Ramos (cell line): ENCODE measurements around the gene ATXN2.

Experiments
- in situ Hi-C: fragments of 300-500 bp; cut with MboI; formaldehyde crosslinking; loops from one replicate; pipeline ENCODE4 v1.14.3; 2022; ENCODE audit warnings: low sequenced_read_pairs; ENCODE audit not compliant: unreplicated experiment

ATXN2 gene

DNA sequence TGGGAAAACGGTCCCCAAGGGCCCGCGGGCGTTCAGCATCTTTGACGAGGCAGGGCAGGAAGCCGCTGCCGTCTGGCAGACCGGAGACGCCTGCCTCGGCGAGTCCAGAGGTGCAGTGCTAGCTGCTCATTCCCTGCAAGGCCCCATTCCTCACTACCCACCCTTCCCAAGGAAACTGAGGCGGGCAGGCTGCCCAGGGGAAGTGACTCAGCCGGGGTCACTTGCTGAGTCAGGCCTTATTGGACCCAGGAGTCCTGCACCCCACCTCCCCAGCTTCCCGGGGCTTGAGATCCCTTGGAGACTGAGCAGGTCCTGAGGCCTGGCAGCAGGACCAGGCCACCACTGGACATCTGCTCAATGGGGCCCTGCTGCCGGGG, 189.7 kb downstream of the ATXN2 start:
- in situ Hi-C loops = no loop called here

DNA sequence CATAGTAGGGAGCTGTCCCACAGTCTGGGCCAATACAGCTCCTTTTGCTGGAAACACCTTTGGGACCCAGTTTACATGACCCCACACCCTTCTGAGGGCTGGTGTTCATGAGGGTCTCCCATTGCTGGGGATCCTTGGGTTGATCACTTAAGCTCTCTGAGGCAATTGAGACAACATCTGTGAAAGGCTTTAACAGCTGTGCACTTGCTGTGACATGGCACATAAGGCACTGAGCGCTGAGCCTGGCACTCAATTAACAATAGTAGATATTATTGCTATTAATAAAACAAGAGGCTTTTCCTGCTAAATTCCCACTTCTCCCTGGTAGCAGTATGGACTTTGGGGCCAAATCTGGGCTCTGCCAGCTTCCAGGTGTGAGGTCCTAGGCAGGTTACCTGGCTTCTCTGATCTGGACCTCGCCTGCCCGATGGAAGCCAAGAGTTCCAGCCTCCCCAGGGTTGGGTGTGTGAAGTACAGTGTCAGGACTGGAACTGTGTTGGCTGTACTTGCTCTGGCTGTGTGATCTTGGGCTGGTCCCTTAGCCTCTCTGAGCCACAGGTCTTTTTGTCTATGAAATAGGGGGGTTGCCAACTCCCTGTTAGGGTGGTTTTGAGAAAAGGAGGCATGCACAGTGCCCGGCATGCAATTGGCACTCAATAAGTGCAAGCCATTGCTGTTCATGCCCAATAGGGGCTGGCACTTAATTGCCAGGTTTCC, 190.3 kb downstream of the ATXN2 start:
- in situ Hi-C loops = no loop called here

DNA sequence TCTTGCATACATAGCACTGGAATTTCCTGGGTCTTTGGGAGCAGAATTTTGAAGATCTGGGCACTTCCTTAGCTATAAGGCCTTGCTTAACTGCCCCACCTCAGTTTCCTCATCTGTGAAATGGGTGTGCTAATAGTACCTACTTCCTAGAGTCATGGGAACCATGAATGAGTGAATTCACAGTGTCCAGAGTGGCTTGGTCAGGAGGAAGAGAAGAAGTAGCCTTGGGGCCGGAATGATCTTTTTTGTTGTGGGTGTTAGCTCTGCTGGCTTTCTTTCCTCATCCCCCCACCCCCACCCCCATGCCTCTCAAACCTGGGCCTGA, 191.0 kb downstream of the ATXN2 start:
- in situ Hi-C loops = no loop called here

DNA sequence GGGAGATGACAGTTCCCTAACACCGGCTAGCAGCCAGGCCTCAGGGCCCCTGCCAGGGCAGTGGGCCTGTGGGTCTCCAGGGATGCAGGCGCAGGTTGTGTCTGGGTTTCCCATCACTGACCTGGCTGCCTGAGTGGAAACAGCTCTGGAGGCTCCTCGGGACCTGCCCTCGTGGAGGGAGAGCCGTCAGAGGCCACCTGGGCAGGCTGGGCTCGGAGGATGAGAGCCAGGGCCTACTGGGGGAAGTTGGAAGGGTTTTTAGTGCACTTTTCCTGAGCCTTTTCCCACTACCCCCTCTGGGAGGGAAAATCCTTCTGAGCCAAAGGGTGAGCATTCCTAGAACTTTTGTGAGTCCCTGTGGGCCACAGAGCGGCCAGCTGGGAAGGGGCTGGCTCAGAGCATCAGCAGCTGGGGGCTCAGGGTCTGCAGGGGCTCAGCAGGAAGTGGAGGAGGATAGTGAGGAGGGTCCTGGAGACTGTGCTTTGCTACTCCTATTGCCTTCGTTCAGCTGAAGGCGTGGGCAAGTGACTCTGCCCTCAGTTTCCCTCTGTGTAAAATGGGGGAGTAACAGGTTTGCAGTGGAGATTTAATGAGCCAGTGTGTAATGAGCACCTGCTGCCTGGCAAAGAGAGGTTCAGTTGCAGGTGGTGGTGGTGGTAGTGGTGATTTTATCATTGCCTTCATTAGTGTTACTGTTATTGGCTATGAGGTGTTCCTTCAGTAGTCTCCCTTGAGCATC, 191.6 kb downstream of the ATXN2 start:
- in situ Hi-C loops = no loop called here

DNA sequence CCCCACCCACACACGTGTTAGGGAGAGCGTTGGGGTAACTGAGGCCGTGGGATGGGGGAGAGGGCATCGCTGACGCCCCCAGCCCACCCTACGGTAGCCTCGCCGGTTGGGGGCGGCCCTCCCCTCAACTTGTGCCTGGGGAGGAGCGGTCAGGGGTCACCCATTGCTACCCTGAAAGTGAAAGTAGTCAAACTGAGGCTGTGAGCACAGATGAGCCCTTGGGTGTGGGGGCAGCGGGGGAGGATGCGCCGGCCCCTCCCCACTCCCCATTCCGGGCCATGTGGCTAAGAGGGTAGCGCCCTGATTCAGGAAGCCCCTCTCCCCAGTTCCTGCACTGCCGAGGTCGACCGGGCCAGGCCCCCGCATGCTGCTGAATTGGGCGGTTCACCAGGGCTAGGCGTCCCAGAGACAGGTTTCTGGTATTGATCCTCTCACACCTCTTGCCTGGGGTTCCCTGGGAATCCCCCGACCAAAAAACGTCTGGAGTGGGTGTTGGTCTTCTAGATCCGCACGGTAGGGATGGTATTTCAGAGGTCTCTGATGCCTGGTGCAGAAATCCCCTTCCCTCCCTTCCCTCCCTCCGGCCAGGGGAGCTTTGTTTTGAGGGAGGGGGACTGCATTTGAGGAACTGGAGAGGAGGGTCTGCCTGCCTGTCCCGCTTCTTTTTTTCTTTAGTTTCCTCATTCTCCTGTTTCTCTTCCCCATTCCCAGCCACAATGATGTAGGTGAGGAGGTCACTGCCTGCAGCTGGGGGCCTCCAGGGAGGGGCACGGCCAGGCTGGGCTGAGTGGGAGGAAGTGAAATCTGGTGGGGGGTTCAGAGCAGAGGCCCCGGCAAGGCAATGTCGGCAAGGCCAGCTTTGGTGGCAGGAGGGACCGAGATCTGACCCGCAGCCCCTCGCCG, 192.4 kb downstream of the ATXN2 start:
- in situ Hi-C loops = no loop called here

DNA sequence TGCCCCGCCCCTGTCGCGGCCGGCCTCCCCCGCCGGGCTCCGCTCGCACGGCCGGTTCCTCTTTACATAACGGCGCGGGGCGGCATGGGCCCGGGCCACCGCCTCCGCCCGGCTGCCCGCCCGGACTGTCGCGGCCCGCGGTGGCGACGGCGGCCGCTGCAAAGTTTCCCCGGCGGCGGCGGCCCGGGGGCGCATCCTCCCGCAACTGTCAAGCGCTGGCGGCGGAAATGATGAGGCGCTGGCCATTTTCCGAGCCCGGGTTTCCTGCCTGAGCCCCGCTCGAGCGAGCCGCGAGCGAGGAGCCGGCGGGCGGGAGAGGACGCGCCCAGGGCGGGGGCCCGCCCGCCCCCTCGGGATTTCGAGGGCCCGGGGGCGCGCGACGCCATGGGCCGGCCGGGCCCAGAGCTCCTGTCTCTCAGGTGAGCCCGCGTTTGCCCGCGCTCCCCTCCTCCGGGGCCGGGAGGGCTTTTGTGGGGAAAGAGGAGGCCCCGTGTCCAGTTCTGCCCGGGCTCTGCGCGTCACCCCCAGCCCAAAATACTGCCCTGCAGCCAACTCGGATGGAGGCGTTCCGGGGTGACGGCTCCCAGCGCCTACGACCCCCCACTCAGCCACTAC, 193.1 kb downstream of the ATXN2 start, which contains the start of gene SH2B3:
Gene SH2B3 (plus strand): TSS at position 65 of the 615 bp plus-strand sequence. CDS start 12,223 bp downstream, outside the sequence.
- in situ Hi-C loops = no loop called here

DNA sequence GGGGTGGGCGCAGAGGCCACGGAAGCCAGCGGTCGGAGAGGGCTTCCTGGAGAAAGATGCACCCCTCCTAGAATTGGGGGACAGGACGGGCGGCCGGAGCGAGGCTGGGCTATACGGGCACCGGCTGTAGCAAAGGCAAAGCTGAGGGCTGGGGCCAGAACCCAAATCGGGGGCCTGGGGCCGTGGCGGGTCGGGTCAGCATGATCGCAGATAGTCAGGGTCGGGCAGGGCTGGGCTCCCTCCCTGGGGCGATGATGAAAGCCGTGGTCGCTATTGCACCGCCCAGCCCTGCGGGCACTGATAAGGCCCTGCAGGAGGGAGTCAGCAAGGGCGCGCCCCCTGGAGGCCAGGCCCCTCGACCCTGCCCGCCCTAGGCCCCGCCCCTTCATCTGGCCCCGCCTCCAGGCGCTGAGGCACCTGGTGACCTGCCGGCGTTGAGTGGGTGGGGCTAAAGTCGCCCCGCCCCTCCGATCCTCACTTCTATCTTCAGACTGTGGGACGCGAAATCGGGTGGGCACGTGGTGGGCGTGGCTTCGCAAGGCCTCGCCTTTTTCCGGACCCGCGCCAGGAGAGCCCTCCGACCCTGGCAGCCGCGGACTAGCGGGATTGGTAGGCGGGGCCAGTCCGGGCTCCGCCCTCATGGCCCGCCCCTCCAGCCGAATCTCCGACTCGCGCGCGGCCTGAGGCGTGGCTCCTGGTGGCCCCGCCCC, 193.8 kb downstream of the ATXN2 start:
- in situ Hi-C loops = no loop called here

DNA sequence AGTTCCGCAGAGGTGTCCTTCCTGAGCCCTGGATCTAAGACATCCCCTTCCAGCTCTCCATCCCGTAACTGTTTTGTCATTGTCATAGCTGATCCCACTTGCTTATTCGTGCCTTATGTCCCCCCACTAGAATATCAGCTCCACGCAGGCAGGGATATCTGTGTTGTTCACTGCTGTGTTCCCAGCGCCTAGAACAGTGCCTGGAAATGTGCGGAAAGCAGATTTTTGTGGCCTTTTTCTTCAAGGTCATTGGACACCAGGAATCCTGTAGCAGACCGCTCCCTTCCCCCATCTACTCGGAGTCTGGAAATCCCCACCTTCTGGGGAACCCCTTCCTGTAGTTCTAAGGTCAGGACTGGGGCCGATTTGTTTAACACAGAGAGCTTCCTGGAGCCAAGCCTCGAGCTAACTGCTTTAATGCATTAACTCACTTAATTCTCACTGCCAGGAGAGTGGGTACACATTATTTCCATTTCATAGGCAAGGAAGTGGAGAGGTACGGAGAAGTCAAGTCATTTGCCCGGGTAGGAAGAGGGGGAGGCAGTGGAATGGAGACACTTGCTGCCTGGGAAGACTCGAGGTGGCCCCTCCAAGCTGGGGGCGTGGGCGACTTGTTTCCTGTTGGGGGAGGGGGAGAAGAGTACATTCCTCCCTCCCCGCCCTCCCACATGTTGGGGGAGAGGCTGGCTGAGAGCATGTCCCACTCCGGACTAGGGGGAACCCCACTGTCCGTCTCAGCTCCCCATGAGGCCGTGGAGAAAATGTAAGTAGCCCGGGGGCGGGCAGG, 194.6 kb downstream of the ATXN2 start:
- in situ Hi-C loops = loop anchor here (5.0 kb wide), 1 partner anchor 43 kb away; no protein-coding TSS in a partner anchor

DNA sequence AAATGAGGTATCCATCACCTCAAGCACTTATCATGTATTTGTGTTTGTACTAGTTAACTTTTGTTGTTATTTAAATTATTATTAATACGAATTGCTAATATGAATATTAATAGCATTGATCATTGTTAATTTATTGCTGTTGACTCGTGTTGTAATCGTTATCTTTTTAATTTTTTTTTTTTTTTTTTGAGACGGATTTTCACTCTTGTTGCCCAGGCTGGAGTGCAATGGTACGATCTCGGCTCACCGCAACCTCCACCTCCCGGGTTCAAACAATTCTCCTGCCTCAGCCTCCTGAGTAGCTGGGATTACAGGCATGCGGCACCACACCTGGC, 196.7 kb downstream of the ATXN2 start:
- in situ Hi-C loops = loop anchor here (5.0 kb wide), 1 partner anchor 45 kb away; no protein-coding TSS in a partner anchor
